Right atrium auricular region (tissue), 2 donors: ENCODE measurements around the gene APOL6. TPM values are rescaled to one million over a fixed set of nuclear protein-coding genes. Genes with fewer than 3 reads are reported as not detected.
"Not testable (repeated sequence)": the region's sequence is repeated elsewhere in the genome, so short reads cannot be mapped to it uniquely, and the experiment has no call there.

ENCODE experiments used
- DNase-seq: peaks from one replicate; pipeline ENCODE4 v3.0.0-alpha.2; 2019; ENCODE audit warnings: low spot score
- H3K27ac ChIP-seq, 2 donors: fragments of 200-600 bp; sonication (generic); 1 replicate in 1 of 2; 2 replicates in 1 of 2; pipeline ENCODE4 v1.5.1; 2016 to 2019
- H3K27me3 ChIP-seq, 2 donors: fragments of 200-600 bp; sonication (generic); one replicate each; pipeline versions ENCODE4 v1.5.1 to v1.6.0; 2017 to 2019
- H3K36me3 ChIP-seq: fragments of 200-600 bp; sonication (generic); one replicate; pipeline ENCODE4 v1.5.1; 2016
- H3K4me1 ChIP-seq, 2 donors: fragments of 200-600 bp; sonication (generic); one replicate each; pipeline versions ENCODE4 v1.5.1 to v1.6.0; 2017 to 2019
- H3K4me3 ChIP-seq, 2 donors: fragments of 200-600 bp; sonication (generic); 1 replicate in 1 of 2; 2 replicates in 1 of 2; pipeline ENCODE4 v1.5.1; 2017 to 2019; ENCODE audit warnings: mild to moderate bottlenecking in 1 of 2, moderate library complexity in 1 of 2
- H3K9me3 ChIP-seq, 2 donors: fragments of 200-600 bp; sonication (generic); one replicate each; pipeline ENCODE4 v1.5.1; 2019
- CTCF ChIP-seq, 2 donors: fragments of 200-600 bp; sonication (generic); IDR thresholded peaks; one replicate each; pipeline ENCODE4 v1.5.1; 2019; ENCODE audit warnings: antibody characterized with exemption in 2 of 2
- total RNA-seq, 2 donors: library from RNA; depleted of rRNA; stranded (reverse); fragments of >200 nt; gene quantifications; one replicate each; pipeline ENCODE4 v1.1.0, GENCODE V29; 2016

The APOL6 gene
- total RNA-seq, 2 donors from 2014 or later = 7.5 to 8.5 TPM

- H3K27ac ChIP-seq = no peak overlapping the region
- no peaks in the 10 kb centered on the region for H3K9me3 ChIP-seq
- DNase-seq = no peak
- no peak for TF ChIP-seq CTCF (IDR thresholded peaks at IDR 0.05)
- H3K27me3 ChIP-seq = no peaks in the 10 kb centered on the region
- no peaks in the 10 kb centered on the region for H3K36me3 ChIP-seq
- no peak overlapping the region for H3K4me3 ChIP-seq
- H3K4me1 ChIP-seq = no peaks in the 10 kb centered on the region
Observed at GRCh38 chr22:35695202-35695601, 47.0 kb downstream of the APOL6 start.

- no peaks in the 10 kb centered on the region for H3K9me3 ChIP-seq
- DNase-seq = no peak
- H3K4me1 ChIP-seq = no peaks in the 10 kb centered on the region
- no peak overlapping the region for H3K27ac ChIP-seq
- no peak overlapping the region for H3K4me3 ChIP-seq
- no peaks in the 10 kb centered on the region for H3K27me3 ChIP-seq
- no peak for TF ChIP-seq CTCF (IDR thresholded peaks at IDR 0.05)
- no peaks in the 10 kb centered on the region for H3K36me3 ChIP-seq
Observed at GRCh38 chr22:35697142-35697541, 48.9 kb downstream of the APOL6 start.

- H3K27ac ChIP-seq, H3K9me3 ChIP-seq, H3K36me3 ChIP-seq, DNase-seq, H3K27me3 ChIP-seq, H3K4me3 ChIP-seq, H3K4me1 ChIP-seq: not testable (repeated sequence)
Observed at GRCh38 chr22:35699852-35700251, 51.6 kb downstream of the APOL6 start.

GRCh38 chr22:35703861-35704584 lies 55.8 kb downstream of the APOL6 start:
- no peak overlapping the region for H3K27ac ChIP-seq
- H3K4me1 ChIP-seq = no peaks in the 10 kb centered on the region
- no peaks in the 10 kb centered on the region for H3K27me3 ChIP-seq
- TF ChIP-seq CTCF (IDR thresholded peaks at IDR 0.05) = no peak
- H3K4me3 ChIP-seq = no peak overlapping the region
- DNase-seq = no peak
- no peaks in the 10 kb centered on the region for H3K9me3 ChIP-seq
- H3K36me3 ChIP-seq = no peaks in the 10 kb centered on the region

- TF ChIP-seq CTCF (IDR thresholded peaks at IDR 0.05) = no peak
- H3K27me3 ChIP-seq = no peaks in the 10 kb centered on the region
- H3K36me3 ChIP-seq = no peaks in the 10 kb centered on the region
- no peaks in the 10 kb centered on the region for H3K4me1 ChIP-seq
- H3K27ac ChIP-seq = no peak overlapping the region
- DNase-seq = no peak
- no peak overlapping the region for H3K4me3 ChIP-seq
- no peaks in the 10 kb centered on the region for H3K9me3 ChIP-seq
Observed at GRCh38 chr22:35705141-35705540, 56.9 kb downstream of the APOL6 start.

GRCh38 chr22:35708453-35708852 lies 60.2 kb downstream of the APOL6 start:
- Histone ChIP-seq H3K27me3 (no peaks in the 10 kb centered on the region), H3K4me1 (no peaks in the 10 kb centered on the region), H3K9me3 (peaks cover 0 to 9% of the 10 kb centered on the region in 2 donors), H3K27ac (no peak overlapping the region), H3K4me3 (no peak overlapping the region), H3K36me3 (no peaks in the 10 kb centered on the region)
- DNase-seq = no peak
- no peak for TF ChIP-seq CTCF (IDR thresholded peaks at IDR 0.05)
